A549 (cell line): ENCODE measurements around the gene SLC22A16. TPM values are rescaled to one million over a fixed set of nuclear protein-coding genes. Genes with fewer than 3 reads are reported as not detected.

Experiments used
- ATAC-seq, 2 experiments: fragments of 200-7000 bp in 1 of 2; fragments of >200 bp in 1 of 2; cut with Nextera tagmentation in 1 of 2; cut with Tn5 transposase in 1 of 2; 3 replicates each; pipeline versions ENCODE4 v1.8.0 to v1.9.1; 2018 to 2020; ENCODE audit warnings: mild to moderate bottlenecking in 1 of 2, moderate library complexity in 1 of 2
- CTCF ChIA-PET: fragments of 300-600 bp; sonication (Branson Sonifier 250); formaldehyde crosslinking; extraction: SDS; loops from one replicate; lab custom pipeline; 2021; ENCODE audit warnings: antibody characterized with exemption, inconsistent platforms; lab: Yijun Ruan, JAX
- POLR2A ChIA-PET: fragments of 350-600 bp; formaldehyde crosslinking; extraction: SDS; loops from one replicate; lab custom pipeline; 2021; ENCODE audit warnings: antibody characterized with exemption, inconsistent platforms; lab: Yijun Ruan, JAX
- DNase-seq, 2 experiments: peaks; one replicate each; pipeline versions ENCODE4 v3.0.0 to v3.0.0-alpha.2; 2011 to 2016; ENCODE audit warnings: low read depth in 1 of 2, low spot score in 1 of 2
- FAIRE-seq: peaks from 2 replicates; lab custom pipeline; 2011; peaks lifted over from hg19 to GRCh38; lab: Jason Lieb, UNC
- H3K27ac ChIP-seq, 2 experiments: fragments of >200 bp; sonication (Bioruptor Twin); formaldehyde crosslinking; 3 replicates each; pipeline ENCODE4 v1.5.1; 2016 to 2017
- H3K4me1 ChIP-seq: fragments of >200 bp; sonication (Bioruptor Twin); formaldehyde crosslinking; 3 replicates; pipeline ENCODE4 v1.6.1; 2016
- H3K4me2 ChIP-seq: fragments of >200 bp; sonication (Bioruptor Twin); formaldehyde crosslinking; 3 replicates; pipeline ENCODE4 v1.6.1; 2016
- H3K4me3 ChIP-seq: fragments of >200 bp; sonication (Bioruptor Twin); formaldehyde crosslinking; 3 replicates; pipeline ENCODE4 v1.5.1; 2016
- H3K9me3 ChIP-seq: fragments of >200 bp; sonication (Bioruptor Twin); formaldehyde crosslinking; 3 replicates; pipeline ENCODE4 v1.6.1; 2016
- CBX2 ChIP-seq: fragments of 200-600 bp; sonication (generic); IDR thresholded peaks from 2 replicates; pipeline ENCODE4 v1.6.1; 2016; ENCODE audit warnings: low read depth, mild to moderate bottlenecking, borderline replicate concordance
- CBX8 ChIP-seq: fragments of 200-600 bp; sonication (generic); IDR thresholded peaks from 2 replicates; pipeline ENCODE4 v1.6.1; 2016
- CEBPB ChIP-seq, 2 experiments: fragments of >200 bp in 1 of 2; sonication (Bioruptor Twin) in 1 of 2; formaldehyde crosslinking in 1 of 2; IDR thresholded peaks; 2 replicates each; pipeline ENCODE4 v1.6.1; 2012 to 2016
- CHD2 ChIP-seq: fragments of 150-350 bp; IDR thresholded peaks from 2 replicates; pipeline ENCODE4 v1.6.1; 2014; ENCODE audit warnings: low read length; ENCODE audit not compliant: partially characterized antibody
- CTCF ChIP-seq: fragments of >200 bp; sonication (Bioruptor Twin); formaldehyde crosslinking; IDR thresholded peaks from 3 replicates; pipeline ENCODE4 v1.5.1; 2016
- E2F6 ChIP-seq: IDR thresholded peaks from 2 replicates; pipeline ENCODE4 v1.6.1; 2012; ENCODE audit warnings: low read depth, borderline replicate concordance
- ELK1 ChIP-seq: fragments of 150-350 bp; IDR thresholded peaks from 2 replicates; pipeline ENCODE4 v1.6.1; 2014; ENCODE audit warnings: low read depth, mild to moderate bottlenecking, low read length
- EP300 ChIP-seq, 2 experiments: fragments of >200 bp; sonication (Bioruptor Twin); formaldehyde crosslinking; IDR thresholded peaks; 2 replicates in 1 of 2; 3 replicates in 1 of 2; pipeline ENCODE4 v1.6.1; 2016 to 2017
- HES2 ChIP-seq: fragments of >200 bp; sonication (Bioruptor Twin); formaldehyde crosslinking; IDR thresholded peaks from 2 replicates; pipeline ENCODE4 v1.6.1; 2016
- HEYL ChIP-seq: fragments of 250-450 bp; sonication (Bioruptor Pico); IDR thresholded peaks from 2 replicates; pipeline ENCODE4 v1.8.0; 2021; ENCODE audit warnings: mild to moderate bottlenecking, moderate library complexity
- KDM1A ChIP-seq: fragments of 200-600 bp; sonication (generic); IDR thresholded peaks from 2 replicates; pipeline ENCODE4 v1.6.1; 2016; ENCODE audit warnings: low read depth, mild to moderate bottlenecking
- KDM5A ChIP-seq: fragments of 200-600 bp; sonication (generic); IDR thresholded peaks from 2 replicates; pipeline ENCODE4 v1.6.1; 2016; ENCODE audit warnings: antibody characterized with exemption, mild to moderate bottlenecking
- MYC ChIP-seq: IDR thresholded peaks from 2 replicates; pipeline ENCODE4 v1.6.1; 2012; ENCODE audit warnings: mild to moderate bottlenecking, inconsistent platforms, low read length, improper control_type of control experiment, borderline replicate concordance
- NFE2L2 ChIP-seq: fragments of 150-350 bp; conservative IDR thresholded peaks from 2 replicates; pipeline ENCODE4 v1.6.1; 2014; ENCODE audit warnings: low read length
- PHF8 ChIP-seq: fragments of 200-600 bp; sonication (generic); IDR thresholded peaks from 2 replicates; pipeline ENCODE4 v1.6.1; 2016; ENCODE audit warnings: low read depth, mild to moderate bottlenecking, antibody characterized with exemption, moderate library complexity, borderline replicate concordance
- POLR2A ChIP-seq: IDR thresholded peaks from 2 replicates; pipeline ENCODE4 v1.6.1; 2012; ENCODE audit warnings: mild to moderate bottlenecking, low read length
- RARB ChIP-seq: fragments of 250-450 bp; sonication (Bioruptor Pico); IDR thresholded peaks from 2 replicates; pipeline ENCODE4 v1.8.0; 2021; ENCODE audit warnings: mild to moderate bottlenecking, moderate library complexity
- REST ChIP-seq: fragments of 200-600 bp; sonication (generic); IDR thresholded peaks from 2 replicates; pipeline ENCODE4 v1.6.1; 2016; ENCODE audit warnings: antibody characterized with exemption, mild to moderate bottlenecking, moderate library complexity
- RFX5 ChIP-seq: fragments of 450-650 bp; IDR thresholded peaks from 2 replicates; pipeline ENCODE4 v1.7.1; 2014; ENCODE audit warnings: antibody characterized with exemption, mild to moderate bottlenecking, moderate library complexity
- SREBF2 ChIP-seq: fragments of 450-650 bp; IDR thresholded peaks from 2 replicates; pipeline ENCODE4 v1.6.1; 2014; ENCODE audit warnings: mild to moderate bottlenecking, moderate library complexity
- USF2 ChIP-seq: fragments of 450-650 bp; IDR thresholded peaks from 2 replicates; pipeline ENCODE4 v1.6.1; 2014; ENCODE audit warnings: antibody characterized with exemption
- ZC3H11A ChIP-seq: fragments of 450-650 bp; IDR thresholded peaks from 2 replicates; pipeline ENCODE4 v1.6.1; 2014; ENCODE audit warnings: antibody characterized with exemption, mild to moderate bottlenecking
- ZNF302 ChIP-seq: fragments of 250-450 bp; sonication (Bioruptor Pico); IDR thresholded peaks from 2 replicates; pipeline ENCODE4 v1.9.0; 2021; ENCODE audit warnings: inconsistent platforms, mild to moderate bottlenecking, moderate library complexity
- WGBS: methylation state at CpG from one replicate; pipeline ENCODE4 v1.1.6; 2017; ENCODE audit errors: missing lambda C conversion rate; 5-methylcytosine and 5-hydroxymethylcytosine counted together
- polyA plus RNA-seq, 4 experiments: library from polyadenylated mRNA; depleted of rRNA in 3 of 4; stranded (reverse); fragments of >200 nt; fragmentation: RNase III in 1 of 4; extraction: RNeasy Plus Mini Kit Qiagen cat#74134 plus additional on column Dnase treatment in 1 of 4; gene quantifications; 2 replicates in 3 of 4; 3 replicates in 1 of 4; pipeline ENCODE4 v1.2.3, GENCODE V29; 2011 to 2017

The SLC22A16 gene
- polyA plus RNA-seq, 2 of the 4 experiments (the other 2 are of a cell fraction), result not detected

- no peak for FAIRE-seq
- H3K9me3 ChIP-seq, result no peaks in the 10 kb centered on the region
- H3K4me2 ChIP-seq, result no peak overlapping the region
- 54% methylated on average over 4 of the region's 4 CpGs for WGBS
- H3K4me3 ChIP-seq, result no peak overlapping the region
- DNase-seq, result no peak
- ATAC-seq, result no peak
- TF ChIP-seq ZNF302 (CRISPR knock-in tag), result no peak
- no peak for TF ChIP-seq PHF8
- no peak for TF ChIP-seq EP300 (IDR thresholded peaks at IDR 0.05)
- no peak for TF ChIP-seq KDM5A
- TF ChIP-seq RARB (CRISPR knock-in tag), result no peak
- no peak for TF ChIP-seq ZC3H11A
- TF ChIP-seq MYC, result no peak
- no peak for TF ChIP-seq POLR2A
- TF ChIP-seq CTCF, result no peak
- no peak for TF ChIP-seq KDM1A
- no peak for TF ChIP-seq E2F6
- no peak for TF ChIP-seq CEBPB (IDR thresholded peaks at IDR 0.05)
- no peak for TF ChIP-seq NFE2L2
- TF ChIP-seq HES2, result no peak
- H3K4me1 ChIP-seq, result no peaks in the 10 kb centered on the region
- ChIA-PET POLR2A (no interaction called here), CTCF (no interaction called here)
- H3K27ac ChIP-seq, result no peak overlapping the region
These were observed 61.7 kb downstream of the SLC22A16 start for GRCh38 chr6:110414669-110415068.

- no peak for TF ChIP-seq CBX8
- TF ChIP-seq HEYL, result no peak
- no peak for TF ChIP-seq SREBF2
- TF ChIP-seq NFE2L2, result no peak
- no peak for TF ChIP-seq CHD2
- no peak for TF ChIP-seq USF2
- TF ChIP-seq ZC3H11A, result no peak
- TF ChIP-seq REST, result no peak
- TF ChIP-seq RFX5, result no peak
- no peak for TF ChIP-seq MYC
- no peak for TF ChIP-seq CBX2
- TF ChIP-seq ELK1, result no peak
- no peak for TF ChIP-seq KDM5A
- no peak for TF ChIP-seq HES2
These were observed 64.1 kb downstream of the SLC22A16 start for GRCh38 chr6:110412360-110412759.

More at GRCh38 chr6:110412360-110412759, 64.1 kb downstream of the SLC22A16 start:
- no peak for DNase-seq
- WGBS, result 55% methylated on average over 7 of the region's 8 CpGs
- POLR2A ChIA-PET, result no interaction called here
- no peak overlapping the region for H3K4me2 ChIP-seq
- H3K4me1 ChIP-seq, result no peaks in the 10 kb centered on the region
- no peaks in the 10 kb centered on the region for H3K9me3 ChIP-seq
- FAIRE-seq, result no peak
- ATAC-seq, result no peak
- CTCF ChIA-PET, result interaction anchor here (1.4 kb wide), 1 partner anchor 22 kb away, joined by 5 read pairs; no protein-coding TSS in a partner anchor
- no peak overlapping the region for H3K27ac ChIP-seq
- no peak overlapping the region for H3K4me3 ChIP-seq
